ENCODE data around the gene TMEM119.

- no peak for TF ChIP-seq ZFX (IDR thresholded peaks at IDR 0.05)
- TF ChIP-seq CTCF (conservative IDR thresholded peaks at IDR 0.05), result no peak
Measured at GRCh38 chr12:108616359-108616758, 18.5 kb upstream of the TMEM119 start.
